PC-3 (cell line): ENCODE results near the gene FAT4.

ENCODE experiments used
- EZH2phosphoT487 ChIP-seq: fragments of 300-600 bp; sonication (generic); IDR thresholded peaks from 2 replicates; pipeline ENCODE4 v1.6.1; 2018; ENCODE audit warnings: mild to moderate bottlenecking, antibody characterized with exemption, low read length, borderline replicate concordance
- TF ChIP-seq, protein P1 (sequence below): fragments of 300-600 bp; sonication (generic); conservative IDR thresholded peaks from 2 replicates; pipeline ENCODE4 v1.5.1; 2017; ENCODE audit warnings: antibody characterized with exemption, low read depth, mild to moderate bottlenecking, low read length

- TF ChIP-seq, protein P1, sequence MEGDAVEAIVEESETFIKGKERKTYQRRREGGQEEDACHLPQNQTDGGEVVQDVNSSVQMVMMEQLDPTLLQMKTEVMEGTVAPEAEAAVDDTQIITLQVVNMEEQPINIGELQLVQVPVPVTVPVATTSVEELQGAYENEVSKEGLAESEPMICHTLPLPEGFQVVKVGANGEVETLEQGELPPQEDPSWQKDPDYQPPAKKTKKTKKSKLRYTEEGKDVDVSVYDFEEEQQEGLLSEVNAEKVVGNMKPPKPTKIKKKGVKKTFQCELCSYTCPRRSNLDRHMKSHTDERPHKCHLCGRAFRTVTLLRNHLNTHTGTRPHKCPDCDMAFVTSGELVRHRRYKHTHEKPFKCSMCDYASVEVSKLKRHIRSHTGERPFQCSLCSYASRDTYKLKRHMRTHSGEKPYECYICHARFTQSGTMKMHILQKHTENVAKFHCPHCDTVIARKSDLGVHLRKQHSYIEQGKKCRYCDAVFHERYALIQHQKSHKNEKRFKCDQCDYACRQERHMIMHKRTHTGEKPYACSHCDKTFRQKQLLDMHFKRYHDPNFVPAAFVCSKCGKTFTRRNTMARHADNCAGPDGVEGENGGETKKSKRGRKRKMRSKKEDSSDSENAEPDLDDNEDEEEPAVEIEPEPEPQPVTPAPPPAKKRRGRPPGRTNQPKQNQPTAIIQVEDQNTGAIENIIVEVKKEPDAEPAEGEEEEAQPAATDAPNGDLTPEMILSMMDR = peak; percentile 22; the same call in 1 of the 2 replicates
- no peak for TF ChIP-seq EZH2phosphoT487
These were observed 1.0 kb downstream of the FAT4 start for GRCh38 chr4:125315576-125316400.
